ENCODE data around the gene PCMTD2.
"Not testable (repeated sequence)": the region's sequence is repeated elsewhere in the genome, so short reads cannot be mapped to it uniquely, and the experiment has no call there.

DNA sequence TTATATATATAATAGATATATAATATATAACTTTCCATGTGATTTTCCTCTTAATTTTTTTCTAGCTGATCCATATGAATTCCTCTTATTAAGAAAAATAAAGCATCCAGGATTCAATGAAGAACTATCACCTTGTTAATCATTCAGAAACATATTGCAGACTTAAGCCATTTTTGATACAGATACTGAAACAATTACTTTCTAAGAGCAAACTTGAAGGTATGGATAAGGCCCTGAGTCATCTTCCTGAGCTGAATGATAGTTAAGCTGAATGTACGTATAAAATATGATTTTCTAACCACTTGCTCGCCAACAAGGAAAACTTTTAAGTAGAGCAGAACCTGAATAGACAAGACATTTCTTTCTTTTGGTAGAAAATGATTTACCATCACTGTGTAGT, 47.5 kb downstream of the PCMTD2 start:
- TF ChIP-seq POLR2A (IDR thresholded peaks at IDR 0.05; ENCODE audit: low read depth, low read length); POLR2AphosphoS5 (IDR thresholded peaks at IDR 0.05; ENCODE audit: low read depth, low read length); TAF1 (IDR thresholded peaks at IDR 0.05; ENCODE audit: borderline replicate concordance, low read depth, low read length): not testable (repeated sequence)

Data from GM12892 (cell line).